SH-SY5Y (cell line): Measurements from ENCODE around the gene HOXD12.

Experiments used
- GATA2 ChIP-seq: IDR thresholded peaks from 2 replicates; pipeline ENCODE4 v1.6.1; 2011; ENCODE audit warnings: mild to moderate bottlenecking, low read depth, low read length
- GATA3 ChIP-seq: IDR thresholded peaks from 2 replicates; pipeline ENCODE4 v1.6.1; 2011; ENCODE audit warnings: low read depth, mild to moderate bottlenecking, low read length, moderate library complexity

GRCh38 chr2:176074919-176075425 lies 24.6 kb upstream of the HOXD12 start:
- no peak for TF ChIP-seq GATA2
- TF ChIP-seq GATA3, result no peak
